ENCODE data around the gene TRAPPC3L.

The TRAPPC3L gene

DNA sequence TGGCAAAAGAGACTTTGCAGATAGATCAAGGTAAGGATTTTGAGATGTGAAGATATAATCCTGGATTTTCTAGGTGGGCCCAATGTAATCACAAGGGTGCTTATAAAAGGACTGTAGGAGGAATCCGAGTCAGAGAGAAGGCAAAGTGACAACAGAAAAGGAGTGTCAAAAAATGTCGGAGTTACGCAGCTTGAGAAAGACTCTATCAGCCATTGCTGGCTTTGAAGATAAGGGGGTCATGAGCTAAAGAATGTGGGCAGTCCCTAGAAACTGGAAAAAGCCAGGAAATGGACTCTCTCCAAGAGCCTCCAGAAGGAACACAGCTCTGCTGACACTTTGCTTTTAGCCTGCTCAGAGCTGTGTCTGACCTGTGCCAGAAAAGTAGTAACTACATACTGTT, 17.1 kb upstream of the TRAPPC3L start:
- H3K27ac ChIP-seq (ENCODE audit: low read length): no peak overlapping the region
- H3K36me3 ChIP-seq (replicated peaks; ENCODE audit: insufficient read depth, low read length): no peaks in the 10 kb centered on the region
- H3K9me3 ChIP-seq (replicated peaks; ENCODE audit: insufficient read depth, low read length): no peaks in the 10 kb centered on the region
- no peaks in the 10 kb centered on the region for H3K27me3 ChIP-seq (replicated peaks; ENCODE audit: insufficient read depth, low read length)
- no peaks in the 10 kb centered on the region for H3K79me2 ChIP-seq (ENCODE audit: low read length)
- no peak for DNase-seq
- TF ChIP-seq EZH2phosphoT487 (IDR thresholded peaks at IDR 0.05; ENCODE audit: low read length) (no peak), EZH2 (optimal IDR thresholded peaks at IDR 0.05; ENCODE audit: low read depth, low read length) (no peak)
- no peaks in the 10 kb centered on the region for H3F3A ChIP-seq (ENCODE audit: insufficient read depth, low read length)
- no peak overlapping the region for H3K4me2 ChIP-seq (ENCODE audit: low read depth, low read length)
- no peaks in the 10 kb centered on the region for H3K4me1 ChIP-seq (ENCODE audit: low read length)
- H4K20me1 ChIP-seq (ENCODE audit: insufficient read depth, low read length): no peaks in the 10 kb centered on the region
- H3K9ac ChIP-seq (ENCODE audit: low read length): no peak overlapping the region
- no peak overlapping the region for H3K4me3 ChIP-seq (ENCODE audit: low read length)
- H2AFZ ChIP-seq (ENCODE audit: low read length): no peak overlapping the region
- no peaks in the 10 kb centered on the region for H3K9me2 ChIP-seq (replicated peaks; ENCODE audit: insufficient read depth, low read length)

GRCh38 chr6:116562019-116562403, 16.5 kb upstream of the TRAPPC3L start:
- DNase-seq: no peak
- Histone ChIP-seq H3F3A (ENCODE audit: insufficient read depth, low read length) (no peaks in the 10 kb centered on the region), H2AFZ (ENCODE audit: low read length) (no peak overlapping the region), H3K4me2 (ENCODE audit: low read depth, low read length) (no peak overlapping the region), H3K36me3 (replicated peaks; ENCODE audit: insufficient read depth, low read length) (no peaks in the 10 kb centered on the region), H3K9me2 (replicated peaks; ENCODE audit: insufficient read depth, low read length) (no peaks in the 10 kb centered on the region), H3K4me3 (ENCODE audit: low read length) (no peak overlapping the region), H3K9me3 (replicated peaks; ENCODE audit: insufficient read depth, low read length) (no peaks in the 10 kb centered on the region), H3K79me2 (ENCODE audit: low read length) (no peaks in the 10 kb centered on the region), H3K4me1 (ENCODE audit: low read length) (no peaks in the 10 kb centered on the region), H3K27me3 (replicated peaks; ENCODE audit: insufficient read depth, low read length) (no peaks in the 10 kb centered on the region), H3K27ac (ENCODE audit: low read length) (no peak overlapping the region), H3K9ac (ENCODE audit: low read length) (no peak overlapping the region), H4K20me1 (ENCODE audit: insufficient read depth, low read length) (no peaks in the 10 kb centered on the region)
- TF ChIP-seq EZH2phosphoT487 (IDR thresholded peaks at IDR 0.05; ENCODE audit: low read length) (no peak), EZH2 (optimal IDR thresholded peaks at IDR 0.05; ENCODE audit: low read depth, low read length) (no peak), CTCF (IDR thresholded peaks at IDR 0.05; ENCODE audit: low read length) (no peak)

GRCh38 chr6:116561377-116562018, 16.0 kb upstream of the TRAPPC3L start:
- no peak overlapping the region for H3K27ac ChIP-seq (ENCODE audit: low read length)
- H3K36me3 ChIP-seq (replicated peaks; ENCODE audit: insufficient read depth, low read length): no peaks in the 10 kb centered on the region
- DNase-seq: peak; percentile 55
- H3K79me2 ChIP-seq (ENCODE audit: low read length): no peaks in the 10 kb centered on the region
- H3K9me2 ChIP-seq (replicated peaks; ENCODE audit: insufficient read depth, low read length): no peaks in the 10 kb centered on the region
- no peak overlapping the region for H3K4me2 ChIP-seq (ENCODE audit: low read depth, low read length)
- H3K9ac ChIP-seq (ENCODE audit: low read length): no peak overlapping the region
- H3K27me3 ChIP-seq (replicated peaks; ENCODE audit: insufficient read depth, low read length): no peaks in the 10 kb centered on the region
- no peaks in the 10 kb centered on the region for H3K9me3 ChIP-seq (replicated peaks; ENCODE audit: insufficient read depth, low read length)
- peak; percentile 92 for TF ChIP-seq CTCF (IDR thresholded peaks at IDR 0.05; ENCODE audit: low read length)
- TF ChIP-seq EZH2phosphoT487 (IDR thresholded peaks at IDR 0.05; ENCODE audit: low read length): no peak
- H3K4me1 ChIP-seq (ENCODE audit: low read length): no peaks in the 10 kb centered on the region
- H3F3A ChIP-seq (ENCODE audit: insufficient read depth, low read length): no peaks in the 10 kb centered on the region
- no peaks in the 10 kb centered on the region for H4K20me1 ChIP-seq (ENCODE audit: insufficient read depth, low read length)
- no peak overlapping the region for H2AFZ ChIP-seq (ENCODE audit: low read length)
- H3K4me3 ChIP-seq (ENCODE audit: low read length): no peak overlapping the region

- Histone ChIP-seq H3K27ac (ENCODE audit: low read length) (no peak overlapping the region), H3K4me1 (ENCODE audit: low read length) (no peaks in the 10 kb centered on the region), H3K9me3 (replicated peaks; ENCODE audit: insufficient read depth, low read length) (no peaks in the 10 kb centered on the region), H3K36me3 (replicated peaks; ENCODE audit: insufficient read depth, low read length) (no peaks in the 10 kb centered on the region), H3K9ac (ENCODE audit: low read length) (no peak overlapping the region), H3K79me2 (ENCODE audit: low read length) (no peaks in the 10 kb centered on the region), H4K20me1 (ENCODE audit: insufficient read depth, low read length) (no peaks in the 10 kb centered on the region), H3K4me2 (ENCODE audit: low read depth, low read length) (no peak overlapping the region), H3K9me2 (replicated peaks; ENCODE audit: insufficient read depth, low read length) (no peaks in the 10 kb centered on the region), H3K4me3 (ENCODE audit: low read length) (no peak overlapping the region), H2AFZ (ENCODE audit: low read length) (no peak overlapping the region), H3F3A (ENCODE audit: insufficient read depth, low read length) (no peaks in the 10 kb centered on the region), H3K27me3 (replicated peaks; ENCODE audit: insufficient read depth, low read length) (no peaks in the 10 kb centered on the region)
- DNase-seq: no peak
- TF ChIP-seq EZH2phosphoT487 (IDR thresholded peaks at IDR 0.05; ENCODE audit: low read length) (no peak), EZH2 (optimal IDR thresholded peaks at IDR 0.05; ENCODE audit: low read depth, low read length) (no peak), CTCF (IDR thresholded peaks at IDR 0.05; ENCODE audit: low read length) (no peak)
Observed at GRCh38 chr6:116560130-116560529, 14.6 kb upstream of the TRAPPC3L start.
